ENCODE results near the gene RIPPLY2. TPM values are rescaled to one million over a fixed set of nuclear protein-coding genes. Genes with fewer than 3 reads are reported as not detected.
A peak's percentile ranks its signal among the peaks of the same experiment; 100 is the strongest.
"Not testable (repeated sequence)": the region's sequence is repeated elsewhere in the genome, so short reads cannot be mapped to it uniquely, and the experiment has no call there.

The RIPPLY2 gene, protein sequence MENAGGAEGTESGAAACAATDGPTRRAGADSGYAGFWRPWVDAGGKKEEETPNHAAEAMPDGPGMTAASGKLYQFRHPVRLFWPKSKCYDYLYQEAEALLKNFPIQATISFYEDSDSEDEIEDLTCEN
- total RNA-seq (2013) = not detected
- polyA plus RNA-seq = not detected
- not detected in 2 replicates for polyA minus RNA-seq
- total RNA-seq = 0 to 2.8 (median 0.04) reads per million in 11 experiments

DNA sequence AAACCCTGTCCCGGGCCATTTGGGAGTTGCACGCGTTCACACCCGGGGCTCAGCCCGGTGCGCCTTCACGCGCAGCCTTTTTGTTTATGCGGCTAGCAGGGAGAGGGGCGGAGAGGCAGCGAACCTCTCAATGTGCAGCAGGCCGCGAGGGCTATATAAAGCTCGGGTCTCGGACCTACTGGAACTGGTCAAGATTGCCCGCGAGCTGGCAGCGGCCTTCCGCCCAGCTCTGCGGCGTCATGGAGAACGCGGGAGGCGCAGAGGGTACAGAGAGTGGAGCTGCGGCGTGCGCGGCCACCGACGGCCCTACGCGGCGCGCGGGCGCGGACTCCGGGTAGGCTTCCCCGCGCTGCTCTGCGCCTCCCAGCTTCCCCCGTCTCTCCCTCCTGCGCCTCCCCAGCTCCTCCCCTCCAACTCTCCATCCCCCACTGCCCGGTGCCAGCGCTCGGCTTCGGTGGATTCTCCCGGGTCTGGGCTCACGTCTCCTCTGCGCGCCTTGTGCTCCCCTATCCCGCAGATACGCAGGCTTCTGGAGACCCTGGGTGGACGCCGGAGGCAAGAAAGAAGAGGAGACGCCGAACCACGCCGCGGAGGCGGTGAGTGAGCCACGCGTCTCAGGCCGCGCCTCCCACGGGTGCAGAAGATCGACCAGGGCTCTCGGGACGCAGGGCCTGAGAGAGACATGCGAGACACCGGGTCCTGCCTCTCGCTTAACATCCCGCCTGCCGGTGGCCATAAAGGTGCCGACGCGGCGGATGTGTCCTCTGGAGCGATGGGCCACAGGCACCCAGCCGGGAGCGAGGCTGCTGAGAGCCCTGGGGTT lies at the start of gene RIPPLY2:
Gene RIPPLY2 (plus strand): TSS at position 183 of the 823 bp plus-strand sequence. CDS start 57 bp downstream, at position 240.
- peak within 1 kb of the TSS; percentile 37 for H2AFZ ChIP-seq (ENCODE audit: insufficient read depth, low read depth, low read length, poor library complexity, severe bottlenecking)
- DNase-seq = no peak
- peaks cover 0 to 16% of the 10 kb centered on the region in 2 donors for H3K9me3 ChIP-seq (replicated peaks in 1 of 2; ENCODE audit: control insufficient read depth in 1 of 2, insufficient read depth in 1 of 2, low read length in 2 of 2)

GRCh38 chr6:83803492-83803891 lies 49.7 kb upstream of the RIPPLY2 start:
- DNase-seq; H3K4me2 ChIP-seq (replicated peaks; ENCODE audit: extremely low read depth, low read length, poor library complexity, severe bottlenecking); H2AFZ ChIP-seq (ENCODE audit: insufficient read depth, low read depth, low read length, poor library complexity, severe bottlenecking); H3K4me1 Mint-ChIP-seq; H3K79me2 ChIP-seq (ENCODE audit: insufficient read depth, low read length); H3K4me3 Mint-ChIP-seq; H3K9ac ChIP-seq (ENCODE audit: insufficient read depth, low read length, poor library complexity, severe bottlenecking); intact Hi-C loops (cut with micrococcal nuclease); H3K27ac Mint-ChIP-seq; H3K27ac ChIP-seq (ENCODE audit: low read depth in 1 of 2, low read length in 2 of 2); H3K9me3 Mint-ChIP-seq; H3K36me3 ChIP-seq (replicated peaks in 1 of 2; ENCODE audit: control insufficient read depth in 1 of 2, insufficient read depth in 2 of 2, low read length in 2 of 2); H4K20me1 ChIP-seq (ENCODE audit: insufficient read depth, low read length); H3K4me1 ChIP-seq (ENCODE audit: control insufficient read depth in 1 of 2, insufficient read depth in 2 of 2, low read length in 2 of 2); H3K9me3 ChIP-seq (replicated peaks in 1 of 2; ENCODE audit: control insufficient read depth in 1 of 2, insufficient read depth in 1 of 2, low read length in 2 of 2); H3K27me3 Mint-ChIP-seq (ENCODE audit: low read depth in 3 of 3); H3K36me3 Mint-ChIP-seq; H3K27me3 ChIP-seq (ENCODE audit: control insufficient read depth in 2 of 2, insufficient read depth in 2 of 2, low read length in 2 of 2); H3K4me3 ChIP-seq (replicated peaks in 1 of 3; ENCODE audit: low read depth in 2 of 3, low read length in 3 of 3): not testable (repeated sequence)
- no CpG with 5 or more reads among the region's 21 CpGs for WGBS (ENCODE audit: insufficient coverage)

More for the DNA sequence above, at the start of gene RIPPLY2:
- Mint-ChIP-seq H3K4me1 (peaks cover 14% of the 10 kb centered on the region), H3K27me3 (ENCODE audit: low read depth in 3 of 3) (peaks cover 46 to 62% (median 59%) of the 10 kb centered on the region in 3 donors), H3K9me3 (peaks cover 2 to 14% (median 3%) of the 10 kb centered on the region in 7 donors), H3K27ac (no peak within 1 kb of the TSS), H3K4me3 (peak within 1 kb of the TSS; percentile 42 to 87), H3K36me3 (no peaks in the 10 kb centered on the region)
- Histone ChIP-seq H4K20me1 (ENCODE audit: insufficient read depth, low read length) (no peaks in the 10 kb centered on the region), H3K79me2 (ENCODE audit: insufficient read depth, low read length) (no peaks in the 10 kb centered on the region), H3K27ac (ENCODE audit: low read depth in 1 of 2, low read length in 2 of 2) (no peak within 1 kb of the TSS), H3K4me3 (replicated peaks in 1 of 3; ENCODE audit: low read depth in 2 of 3, low read length in 3 of 3) (peak within 1 kb of the TSS in 1 of 3 experiments; percentile 34), H3K27me3 (ENCODE audit: control insufficient read depth in 2 of 2, insufficient read depth in 2 of 2, low read length in 2 of 2) (peaks cover 63 to 81% of the 10 kb centered on the region in 2 donors), H3K36me3 (replicated peaks in 1 of 2; ENCODE audit: control insufficient read depth in 1 of 2, insufficient read depth in 2 of 2, low read length in 2 of 2) (no peaks in the 10 kb centered on the region), H3K4me1 (ENCODE audit: control insufficient read depth in 1 of 2, insufficient read depth in 2 of 2, low read length in 2 of 2) (peaks cover 10% of the 10 kb centered on the region in 2 donors), H3K4me2 (replicated peaks; ENCODE audit: extremely low read depth, low read length, poor library complexity, severe bottlenecking) (peak within 1 kb of the TSS; percentile 52), H3K9ac (ENCODE audit: insufficient read depth, low read length, poor library complexity, severe bottlenecking) (no peak within 1 kb of the TSS)
- intact Hi-C loops (cut with micrococcal nuclease) = loop anchor here in 1 of 2 donors (10.0 kb wide), 1 partner anchor 259 kb away; no protein-coding TSS in a partner anchor
- 1% methylated on average over 66 of the region's 81 CpGs for WGBS (ENCODE audit: insufficient coverage)
- TF ChIP-seq CTCF (IDR thresholded peaks at IDR 0.05) = no peak
